Esophagus squamous epithelium (tissue), 5 donors: ENCODE data around the gene IGDCC3. TPM values are rescaled to one million over a fixed set of nuclear protein-coding genes. Genes with fewer than 3 reads are reported as not detected.

Source experiments
- DNase-seq: peaks from one replicate; lab custom pipeline; 2025; lab: John Stamatoyannopoulos, UW
- H3K27ac ChIP-seq, 4 donors: fragments of 200-600 bp; sonication (generic); one replicate each; pipeline ENCODE4 v1.5.1; 2016 to 2019; ENCODE audit warnings: mild to moderate bottlenecking in 1 of 4
- H3K27me3 ChIP-seq, 4 donors: fragments of 200-600 bp; sonication (generic); 1 replicate in 3 of 4; 2 replicates in 1 of 4; pipeline versions ENCODE4 v1.5.1 to v1.6.0; 2017 to 2021; ENCODE audit warnings: antibody characterized with exemption in 1 of 4
- H3K36me3 ChIP-seq, 3 donors: fragments of 200-600 bp; sonication (generic); one replicate each; pipeline ENCODE4 v1.5.1; 2016 to 2019
- H3K4me1 ChIP-seq, 3 donors: fragments of 200-600 bp; sonication (generic); one replicate each; pipeline ENCODE4 v1.5.1; 2017 to 2019
- H3K4me3 ChIP-seq, 4 donors: fragments of 200-600 bp; sonication (generic); 1 replicate in 3 of 4; 2 replicates in 1 of 4; pipeline ENCODE4 v1.5.1; 2016 to 2019; ENCODE audit warnings: mild to moderate bottlenecking in 2 of 4, moderate library complexity in 1 of 4
- H3K9me3 ChIP-seq, 3 donors: fragments of 200-600 bp; sonication (generic); one replicate each; pipeline ENCODE4 v1.5.1; 2016 to 2019
- POLR2A ChIP-seq, 4 donors: fragments of 450-650 bp; IDR thresholded peaks; one replicate each; pipeline ENCODE4 v1.6.1; 2017; ENCODE audit warnings: antibody characterized with exemption in 4 of 4, mild to moderate bottlenecking in 4 of 4, moderate library complexity in 3 of 4
- WGBS, 2 donors: methylation state at CpG; one replicate each; pipeline ENCODE4 v1.1.5; 2018; 5-methylcytosine and 5-hydroxymethylcytosine counted together
- intact Hi-C: fragments of 100-400 bp; cut with DNase I; formaldehyde crosslinking; loops from one replicate; pipeline ENCODE4 v1.15.0; 2022
- total RNA-seq, 4 donors: library from RNA; depleted of rRNA; stranded (reverse); fragments of >200 nt; gene quantifications; one replicate each; pipeline ENCODE4 v1.1.0, GENCODE V29; 2016
- TF ChIP-seq, protein P1 (sequence below), 6 experiments: fragments of 450-650 bp in 4 of 6; fragments of 200-600 bp in 2 of 6; sonication (generic) in 2 of 6; IDR thresholded peaks; one replicate each; pipeline ENCODE4 v1.5.1; 2016 to 2019; ENCODE audit warnings: antibody characterized with exemption in 6 of 6, mild to moderate bottlenecking in 4 of 6, moderate library complexity in 4 of 6
- donor health status: DM: yes; HTN: yes; CAD: no.

Gene IGDCC3
- total RNA-seq, 4 donors from 2014 or later = not detected

DNA sequence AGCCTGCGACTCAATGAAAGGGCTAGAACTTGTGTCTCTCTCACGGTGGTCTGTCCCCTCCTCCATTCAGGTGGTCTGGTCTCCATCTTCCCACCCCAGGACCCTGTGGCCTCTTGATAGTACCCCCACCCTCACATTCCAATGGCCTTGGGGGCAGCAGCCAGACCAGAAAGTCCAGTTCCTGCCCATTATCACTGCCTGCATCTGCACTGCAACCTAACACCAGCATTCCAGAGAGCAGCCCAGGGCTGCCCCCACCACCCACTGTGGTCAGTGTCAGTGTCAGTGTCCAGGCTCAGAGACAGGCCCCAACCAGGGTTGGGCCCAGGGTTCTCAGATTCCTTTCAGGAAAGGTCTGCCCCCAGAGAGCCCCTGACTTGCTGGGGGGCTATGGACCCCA lies 12.6 kb downstream of the IGDCC3 start:
- no peaks in the 10 kb centered on the region for H3K4me1 ChIP-seq
- no peak for TF ChIP-seq POLR2A (IDR thresholded peaks at IDR 0.05)
- TF ChIP-seq, protein P1, sequence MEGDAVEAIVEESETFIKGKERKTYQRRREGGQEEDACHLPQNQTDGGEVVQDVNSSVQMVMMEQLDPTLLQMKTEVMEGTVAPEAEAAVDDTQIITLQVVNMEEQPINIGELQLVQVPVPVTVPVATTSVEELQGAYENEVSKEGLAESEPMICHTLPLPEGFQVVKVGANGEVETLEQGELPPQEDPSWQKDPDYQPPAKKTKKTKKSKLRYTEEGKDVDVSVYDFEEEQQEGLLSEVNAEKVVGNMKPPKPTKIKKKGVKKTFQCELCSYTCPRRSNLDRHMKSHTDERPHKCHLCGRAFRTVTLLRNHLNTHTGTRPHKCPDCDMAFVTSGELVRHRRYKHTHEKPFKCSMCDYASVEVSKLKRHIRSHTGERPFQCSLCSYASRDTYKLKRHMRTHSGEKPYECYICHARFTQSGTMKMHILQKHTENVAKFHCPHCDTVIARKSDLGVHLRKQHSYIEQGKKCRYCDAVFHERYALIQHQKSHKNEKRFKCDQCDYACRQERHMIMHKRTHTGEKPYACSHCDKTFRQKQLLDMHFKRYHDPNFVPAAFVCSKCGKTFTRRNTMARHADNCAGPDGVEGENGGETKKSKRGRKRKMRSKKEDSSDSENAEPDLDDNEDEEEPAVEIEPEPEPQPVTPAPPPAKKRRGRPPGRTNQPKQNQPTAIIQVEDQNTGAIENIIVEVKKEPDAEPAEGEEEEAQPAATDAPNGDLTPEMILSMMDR (IDR thresholded peaks at IDR 0.05) = no peak
- no peak overlapping the region for H3K4me3 ChIP-seq
- no peak for DNase-seq
- no peaks in the 10 kb centered on the region for H3K36me3 ChIP-seq
- H3K27ac ChIP-seq = no peak overlapping the region
- no peaks in the 10 kb centered on the region for H3K9me3 ChIP-seq
- 40 to 57% methylated on average over 1 of the region's 2 CpGs for WGBS, 2 donors
- intact Hi-C loops = no loop called here
- H3K27me3 ChIP-seq = peaks cover 0 to 38% (median 0%) of the 10 kb centered on the region in 4 donors

DNA sequence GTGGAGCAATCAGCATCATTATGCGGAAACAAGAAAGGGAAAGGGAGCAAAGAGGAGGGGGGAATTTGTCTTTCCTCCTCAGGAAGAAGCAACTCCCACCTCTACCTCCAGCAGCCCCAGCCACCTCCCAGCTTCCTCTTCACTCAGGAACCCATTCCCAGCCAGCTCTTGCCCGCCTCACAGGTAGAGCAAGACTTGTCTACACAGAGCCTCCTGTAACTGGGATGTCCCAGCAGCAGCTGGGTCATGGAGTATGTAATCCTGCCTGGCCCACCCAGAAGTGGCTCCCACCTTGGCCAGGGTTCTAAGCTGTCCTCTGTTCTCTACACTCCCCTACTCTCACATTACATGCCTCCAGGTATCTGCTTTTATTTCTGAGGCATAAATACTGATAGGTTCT lies 14.0 kb downstream of the IGDCC3 start:
- Histone ChIP-seq H3K4me1 (no peaks in the 10 kb centered on the region), H3K36me3 (no peaks in the 10 kb centered on the region), H3K27me3 (peaks cover 0 to 50% (median 0%) of the 10 kb centered on the region in 4 donors), H3K9me3 (no peaks in the 10 kb centered on the region), H3K4me3 (no peak overlapping the region), H3K27ac (no peak overlapping the region)
- no peak for DNase-seq
- intact Hi-C loops = no loop called here
- no peak for TF ChIP-seq POLR2A (IDR thresholded peaks at IDR 0.05)
- TF ChIP-seq, protein P1 (IDR thresholded peaks at IDR 0.05) = no peak
- WGBS, 2 donors = 63 to 72% methylated on average over 2 of the region's 2 CpGs

DNA sequence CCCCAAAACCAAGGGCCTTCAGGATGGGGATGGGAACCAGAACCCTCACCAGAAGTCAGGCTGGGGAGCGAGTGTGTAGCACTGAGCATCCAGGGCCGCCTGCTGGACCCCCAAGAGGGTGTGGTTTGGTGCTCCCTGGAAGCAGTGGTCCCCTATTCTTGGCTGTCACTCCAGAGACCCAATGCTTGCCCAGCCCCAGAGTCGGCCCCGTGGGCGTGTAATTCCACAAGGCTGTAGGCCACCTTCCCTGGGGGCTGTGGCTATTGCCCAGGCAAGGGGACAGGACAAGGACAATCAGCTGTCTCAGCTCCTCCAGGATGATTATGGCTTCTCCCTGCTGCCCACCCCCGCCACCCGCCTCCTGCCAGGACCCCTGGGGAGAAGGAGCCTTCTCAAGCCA lies 14.5 kb downstream of the IGDCC3 start:
- H3K9me3 ChIP-seq = no peaks in the 10 kb centered on the region
- no peak overlapping the region for H3K4me3 ChIP-seq
- no peaks in the 10 kb centered on the region for H3K36me3 ChIP-seq
- H3K27ac ChIP-seq = no peak overlapping the region
- no peak for DNase-seq
- peaks cover 0 to 55% (median 0%) of the 10 kb centered on the region in 4 donors for H3K27me3 ChIP-seq
- intact Hi-C loops = no loop called here
- no peaks in the 10 kb centered on the region for H3K4me1 ChIP-seq
- TF ChIP-seq POLR2A (IDR thresholded peaks at IDR 0.05) = no peak
- TF ChIP-seq, protein P1 (IDR thresholded peaks at IDR 0.05) = no peak
- 80 to 92% methylated on average over 5 to 6 of the region's 7 CpGs for WGBS, 2 donors

DNA sequence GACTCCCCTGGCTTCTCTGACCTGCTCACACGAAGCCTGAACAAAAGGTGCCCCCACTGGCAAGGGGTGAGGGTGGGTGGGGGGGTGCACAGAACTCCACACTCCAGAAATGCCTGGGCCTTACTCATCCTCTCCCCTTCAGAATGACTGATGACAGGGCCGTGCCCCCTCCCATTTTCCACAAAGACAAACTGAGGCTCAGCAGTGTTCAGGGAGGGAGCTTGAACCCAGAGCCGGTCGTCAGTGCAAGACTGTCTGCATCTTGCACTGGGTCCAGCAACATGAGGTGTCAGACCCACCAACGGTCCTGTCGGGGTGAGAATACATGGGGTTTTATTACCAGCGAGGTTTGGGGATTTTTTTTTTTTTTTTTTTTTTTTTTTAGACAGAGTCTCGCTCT lies 15.3 kb downstream of the IGDCC3 start:
- no peaks in the 10 kb centered on the region for H3K36me3 ChIP-seq
- no peaks in the 10 kb centered on the region for H3K4me1 ChIP-seq
- intact Hi-C loops = no loop called here
- H3K27ac ChIP-seq = no peak overlapping the region
- no peak overlapping the region for H3K4me3 ChIP-seq
- H3K27me3 ChIP-seq = peaks cover 0 to 63% (median under 1%) of the 10 kb centered on the region in 4 donors
- TF ChIP-seq, protein P1 (IDR thresholded peaks at IDR 0.05) = no peak
- no peak for TF ChIP-seq POLR2A (IDR thresholded peaks at IDR 0.05)
- DNase-seq = no peak
- H3K9me3 ChIP-seq = no peaks in the 10 kb centered on the region
- 68 to 87% methylated on average over 7 of the region's 8 CpGs for WGBS, 2 donors

DNA sequence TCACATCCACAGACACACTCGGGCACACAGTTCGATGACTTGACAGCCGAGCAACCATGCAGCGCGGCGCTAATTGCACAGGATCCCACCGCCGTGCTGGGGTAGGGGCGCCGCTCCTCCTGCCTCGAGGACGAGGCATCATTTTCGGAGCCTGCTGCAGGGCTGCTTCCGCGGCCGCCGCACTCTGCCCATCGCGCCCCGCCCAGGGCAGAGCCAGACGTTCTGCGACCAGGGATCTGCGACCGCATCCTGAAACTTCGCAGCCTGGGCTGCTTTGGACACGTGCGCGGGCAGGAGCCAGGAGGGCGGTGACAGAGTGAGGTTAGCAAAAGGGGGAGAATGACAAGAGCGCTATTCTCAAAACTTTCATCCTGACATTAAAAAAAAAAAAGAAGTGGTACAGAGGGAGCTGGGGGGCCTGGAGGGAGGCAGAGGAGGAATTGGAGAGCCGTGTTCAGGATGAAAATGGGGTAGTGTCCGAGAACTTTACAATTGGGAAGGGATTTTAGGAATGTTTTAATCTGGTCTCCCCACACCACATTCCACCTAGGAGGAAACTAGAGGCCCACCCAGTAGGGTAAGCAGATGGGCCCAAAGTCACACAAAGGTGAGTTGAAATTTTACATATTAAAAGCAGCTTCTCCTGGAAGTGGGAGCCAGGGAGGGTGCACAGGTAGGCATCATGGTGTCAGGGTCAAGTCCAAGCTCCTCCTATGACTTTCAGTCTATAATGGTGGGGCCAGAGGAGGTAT lies 15.9 kb downstream of the IGDCC3 start:
- H3K36me3 ChIP-seq = no peaks in the 10 kb centered on the region
- WGBS, 2 donors = 80 to 94% methylated on average over 9 to 10 of the region's 32 CpGs
- no peak overlapping the region for H3K4me3 ChIP-seq
- H3K4me1 ChIP-seq = no peaks in the 10 kb centered on the region
- TF ChIP-seq, protein P1 (IDR thresholded peaks at IDR 0.05) = no peak
- no peak for TF ChIP-seq POLR2A (IDR thresholded peaks at IDR 0.05)
- H3K27me3 ChIP-seq = peaks cover 0 to 69% (median 2%) of the 10 kb centered on the region in 4 donors
- H3K9me3 ChIP-seq = no peaks in the 10 kb centered on the region
- H3K27ac ChIP-seq = no peak overlapping the region
- DNase-seq = no peak
- intact Hi-C loops = no loop called here
